ENCODE measurements around the gene GALNT17.
"Not testable (repeated sequence)": the region's sequence is repeated elsewhere in the genome, so short reads cannot be mapped to it uniquely, and the experiment has no call there.

Gene GALNT17

GRCh38 chr7:71165708-71166107, 33.8 kb downstream of the GALNT17 start:
- no peak for DNase-seq (ENCODE audit: low spot score)

- no peak for DNase-seq (ENCODE audit: low spot score)
These were observed 39.5 kb downstream of the GALNT17 start for GRCh38 chr7:71171476-71171875.

GRCh38 chr7:71173955-71174354, 42.0 kb downstream of the GALNT17 start:
- no peak for DNase-seq (ENCODE audit: low spot score)

GRCh38 chr7:71182438-71182935, 50.5 kb downstream of the GALNT17 start:
- no peak for DNase-seq (ENCODE audit: low spot score)

- no peak for DNase-seq (ENCODE audit: low spot score)
These were observed 52.2 kb downstream of the GALNT17 start for GRCh38 chr7:71184136-71184535.

- no peak for DNase-seq (ENCODE audit: low spot score)
These were observed 52.7 kb downstream of the GALNT17 start for GRCh38 chr7:71184609-71185008.

- no peak for DNase-seq (ENCODE audit: low spot score)
These were observed 54.7 kb downstream of the GALNT17 start for GRCh38 chr7:71186535-71187057.

- no peak for DNase-seq (ENCODE audit: low spot score)
These were observed 59.8 kb downstream of the GALNT17 start for GRCh38 chr7:71191771-71192170.

GRCh38 chr7:71193099-71193810, 61.3 kb downstream of the GALNT17 start:
- no peak for DNase-seq (ENCODE audit: low spot score)

- DNase-seq (ENCODE audit: low spot score) = no peak
These were observed 66.4 kb downstream of the GALNT17 start for GRCh38 chr7:71198391-71198790.

GRCh38 chr7:71198887-71199286, 66.9 kb downstream of the GALNT17 start:
- DNase-seq (ENCODE audit: low spot score) = no peak

GRCh38 chr7:71206184-71206583, 74.2 kb downstream of the GALNT17 start:
- no peak for DNase-seq (ENCODE audit: low spot score)

- no peak for DNase-seq (ENCODE audit: low spot score)
These were observed 76.9 kb downstream of the GALNT17 start for GRCh38 chr7:71208881-71209280.

GRCh38 chr7:71209484-71209883, 77.5 kb downstream of the GALNT17 start:
- DNase-seq (ENCODE audit: low spot score) = not testable (repeated sequence)

- DNase-seq (ENCODE audit: low spot score) = no peak
These were observed 78.3 kb downstream of the GALNT17 start for GRCh38 chr7:71210220-71210619.

- not testable (repeated sequence) for DNase-seq (ENCODE audit: low spot score)
These were observed 80.5 kb downstream of the GALNT17 start for GRCh38 chr7:71212433-71212832.

GRCh38 chr7:71216211-71216610, 84.3 kb downstream of the GALNT17 start:
- no peak for DNase-seq (ENCODE audit: low spot score)

- DNase-seq (ENCODE audit: low spot score) = no peak
These were observed 88.3 kb downstream of the GALNT17 start for GRCh38 chr7:71220210-71220695.

- DNase-seq (ENCODE audit: low spot score) = no peak
These were observed 89.1 kb downstream of the GALNT17 start for GRCh38 chr7:71221049-71221448.

GRCh38 chr7:71221549-71221948, 89.6 kb downstream of the GALNT17 start:
- DNase-seq (ENCODE audit: low spot score) = no peak

GRCh38 chr7:71227126-71227525, 95.2 kb downstream of the GALNT17 start:
- DNase-seq (ENCODE audit: low spot score) = no peak

- no peak for DNase-seq (ENCODE audit: low spot score)
These were observed 97.2 kb downstream of the GALNT17 start for GRCh38 chr7:71229148-71229547.

- no peak for DNase-seq (ENCODE audit: low spot score)
These were observed 97.8 kb downstream of the GALNT17 start for GRCh38 chr7:71229699-71230098.

GRCh38 chr7:71235253-71235652, 103.3 kb downstream of the GALNT17 start:
- no peak for DNase-seq (ENCODE audit: low spot score)
